HepG2 (cell line): ENCODE results near the gene SCAMP3. TPM values are rescaled to one million over a fixed set of nuclear protein-coding genes. Genes with fewer than 3 reads are reported as not detected.

Experiments
- AFF4 ChIP-seq: sonication (generic); formaldehyde crosslinking; IDR thresholded peaks from 2 replicates; pipeline ENCODE4 v1.4.0; 2020; ENCODE audit warnings: missing genetic modification reagents
- ARNTL ChIP-seq: sonication (generic); formaldehyde crosslinking; IDR thresholded peaks from 2 replicates; pipeline ENCODE4 v1.4.0; 2020; ENCODE audit warnings: mild to moderate bottlenecking, missing genetic modification reagents
- CHD2 ChIP-seq: IDR thresholded peaks from 2 replicates; pipeline ENCODE4 v1.6.1; 2011; ENCODE audit warnings: low read depth, low read length, improper control_type of control experiment
- FOXP1 ChIP-seq, 2 experiments: fragments of 450-650 bp in 1 of 2; IDR thresholded peaks; 2 replicates each; pipeline ENCODE4 v1.6.1; 2017 to 2018; ENCODE audit warnings: antibody characterized with exemption in 1 of 2
- NFKB2 ChIP-seq: sonication (generic); formaldehyde crosslinking; IDR thresholded peaks from 2 replicates; pipeline ENCODE4 v1.4.0; 2020; ENCODE audit warnings: missing genetic modification reagents, borderline replicate concordance
- NR2F6 ChIP-seq, 2 experiments: IDR thresholded peaks; 2 replicates each; pipeline ENCODE4 v1.6.1; 2016; ENCODE audit warnings: antibody characterized with exemption in 1 of 2, mild to moderate bottlenecking in 1 of 2
- PAXIP1 ChIP-seq: sonication (generic); formaldehyde crosslinking; conservative IDR thresholded peaks from 2 replicates; pipeline ENCODE4 v1.4.0; 2020; ENCODE audit warnings: mild to moderate bottlenecking, missing genetic modification reagents, moderate library complexity
- POLR2AphosphoS5 ChIP-seq: IDR thresholded peaks from 2 replicates; pipeline ENCODE4 v1.6.1; 2012; ENCODE audit warnings: low read depth, low read length
- RXRB ChIP-seq: IDR thresholded peaks from 2 replicates; pipeline ENCODE4 v1.6.1; 2016; ENCODE audit warnings: borderline replicate concordance, missing genetic modification reagents, missing compliant biosample characterization
- TBX2 ChIP-seq: sonication (generic); formaldehyde crosslinking; IDR thresholded peaks from 2 replicates; pipeline ENCODE4 v1.5.0; 2020; ENCODE audit warnings: missing genetic modification reagents, mild to moderate bottlenecking, borderline replicate concordance
- THAP9 ChIP-seq: sonication (generic); formaldehyde crosslinking; IDR thresholded peaks from 2 replicates; pipeline ENCODE4; 2020; ENCODE audit warnings: missing genetic modification reagents, mild to moderate bottlenecking, borderline replicate concordance
- ZBTB7A ChIP-seq: sonication (generic); formaldehyde crosslinking; IDR thresholded peaks from 2 replicates; pipeline ENCODE4 v1.8.0; 2022; ENCODE audit warnings: mild to moderate bottlenecking, missing genetic modification reagents
- ZGPAT ChIP-seq: IDR thresholded peaks from 2 replicates; pipeline ENCODE4 v1.6.1; 2016; ENCODE audit warnings: mild to moderate bottlenecking
- ZMYM3 ChIP-seq: sonication (generic); formaldehyde crosslinking; IDR thresholded peaks from 2 replicates; pipeline ENCODE4 v1.5.1; 2020; ENCODE audit warnings: mild to moderate bottlenecking, missing genetic modification reagents
- ZNF720 ChIP-seq: sonication (generic); formaldehyde crosslinking; IDR thresholded peaks from 2 replicates; pipeline ENCODE4 v1.4.0; 2020; ENCODE audit warnings: missing genetic modification reagents
- ZNF770 ChIP-seq: sonication (generic); formaldehyde crosslinking; IDR thresholded peaks from 2 replicates; pipeline ENCODE4 v1.5.0; 2020; ENCODE audit warnings: mild to moderate bottlenecking, missing genetic modification reagents
- polyA plus RNA-seq, 8 experiments: library from polyadenylated mRNA; depleted of rRNA in 3 of 8; stranded (reverse) in 7 of 8; unstranded in 1 of 8; fragments of >200 nt; fragmentation: Illumina TruSeq in 4 of 8; extraction: Trizol in 4 of 8; gene quantifications; 2 replicates each; pipeline versions ENCODE4 v1.2.1 to v1.2.3, GENCODE V29; 2011 to 2016; ENCODE audit warnings: low read depth in 4 of 8, missing spikeins in 1 of 8, mixed read lengths in 1 of 8; ENCODE audit not compliant: insufficient read depth in 1 of 8
- total RNA-seq, 5 experiments: library from RNA; depleted of rRNA; stranded (reverse); fragments of >200 nt; fragmentation: Illumina TruSeq; extraction: Trizol; gene quantifications; 2 replicates each; pipeline ENCODE4 v1.2.3, GENCODE V29; 2016; ENCODE audit warnings: low read depth in 1 of 5

The SCAMP3 gene
- total and polyA plus RNA-seq, 2 of the 13 experiments (the other 11 are each of a cell fraction or from before 2014, with no cell fraction given): 46.8 to 83.3 TPM

GRCh38 chr1:155286544-155286943 is 24.4 kb upstream of the SCAMP3 start (continued):
- TF ChIP-seq TBX2 (CRISPR knock-in tag) (0 out of 2 replicates have a peak, but pooled peaks have one; percentile 24), ZNF720 (CRISPR knock-in tag) (no peak), NFKB2 (CRISPR knock-in tag) (no peak), POLR2AphosphoS5 (0 out of 2 replicates have a peak, but pooled peaks have one; percentile 16), ARNTL (CRISPR knock-in tag) (0 out of 2 replicates have a peak, but pooled peaks have one; percentile 27), ZMYM3 (CRISPR knock-in tag) (no peak), ZBTB7A (CRISPR knock-in tag) (no peak), THAP9 (CRISPR knock-in tag) (no peak), NR2F6 (IDR thresholded peaks at IDR 0.05) (peak; percentile 51), NR2F6 (CRISPR knock-in tag; IDR thresholded peaks at IDR 0.05) (peak; percentile 59; the same call in 1 of the 2 replicates), AFF4 (CRISPR knock-in tag) (no peak), PAXIP1 (CRISPR knock-in tag) (peak; percentile 83), ZGPAT (CRISPR knock-in tag) (0 out of 2 replicates have a peak, but pooled peaks have one; percentile 39), CHD2 (no peak), FOXP1 (IDR thresholded peaks at IDR 0.05) (no peak), FOXP1 (CRISPR knock-in tag; IDR thresholded peaks at IDR 0.05) (0 out of 2 replicates have a peak, but pooled peaks have one; percentile 12), ZNF770 (CRISPR knock-in tag) (no peak), RXRB (CRISPR knock-in tag) (peak; percentile 81)
